Lower leg skin (tissue), 3 donors: ENCODE results near the gene TAF12.

ENCODE experiments used
- POLR2A ChIP-seq, 2 donors: fragments of 450-650 bp; IDR thresholded peaks; one replicate each; pipeline ENCODE4 v1.6.1; 2016 to 2017; ENCODE audit warnings: antibody characterized with exemption in 2 of 2, mild to moderate bottlenecking in 1 of 2, moderate library complexity in 1 of 2
- TF ChIP-seq, protein P1 (sequence below), 3 donors: fragments of 450-650 bp; IDR thresholded peaks; one replicate each; pipeline ENCODE4 v1.5.1; 2016; ENCODE audit warnings: antibody characterized with exemption in 3 of 3, mild to moderate bottlenecking in 3 of 3, moderate library complexity in 2 of 3

DNA sequence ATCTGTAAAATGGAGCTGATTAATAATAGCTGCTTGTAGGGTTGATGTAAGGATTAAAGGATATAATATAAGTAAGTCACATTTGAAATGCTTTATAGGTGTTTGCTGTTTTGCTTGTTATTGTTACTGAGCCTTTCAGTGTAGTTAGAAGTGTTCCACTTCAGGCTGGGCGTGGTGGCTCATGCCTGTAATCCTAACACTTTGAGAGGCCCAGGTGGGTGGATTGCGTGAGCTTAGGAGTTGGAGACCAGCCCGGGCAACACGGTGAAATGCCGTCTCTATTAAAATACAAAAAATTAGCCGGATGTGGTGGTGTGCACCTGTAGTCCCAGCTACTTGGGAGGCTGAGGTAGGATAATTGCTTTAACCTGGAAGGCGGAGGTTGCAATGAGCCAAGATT is 77.8 kb downstream of the TAF12 start:
- TF ChIP-seq, protein P1, sequence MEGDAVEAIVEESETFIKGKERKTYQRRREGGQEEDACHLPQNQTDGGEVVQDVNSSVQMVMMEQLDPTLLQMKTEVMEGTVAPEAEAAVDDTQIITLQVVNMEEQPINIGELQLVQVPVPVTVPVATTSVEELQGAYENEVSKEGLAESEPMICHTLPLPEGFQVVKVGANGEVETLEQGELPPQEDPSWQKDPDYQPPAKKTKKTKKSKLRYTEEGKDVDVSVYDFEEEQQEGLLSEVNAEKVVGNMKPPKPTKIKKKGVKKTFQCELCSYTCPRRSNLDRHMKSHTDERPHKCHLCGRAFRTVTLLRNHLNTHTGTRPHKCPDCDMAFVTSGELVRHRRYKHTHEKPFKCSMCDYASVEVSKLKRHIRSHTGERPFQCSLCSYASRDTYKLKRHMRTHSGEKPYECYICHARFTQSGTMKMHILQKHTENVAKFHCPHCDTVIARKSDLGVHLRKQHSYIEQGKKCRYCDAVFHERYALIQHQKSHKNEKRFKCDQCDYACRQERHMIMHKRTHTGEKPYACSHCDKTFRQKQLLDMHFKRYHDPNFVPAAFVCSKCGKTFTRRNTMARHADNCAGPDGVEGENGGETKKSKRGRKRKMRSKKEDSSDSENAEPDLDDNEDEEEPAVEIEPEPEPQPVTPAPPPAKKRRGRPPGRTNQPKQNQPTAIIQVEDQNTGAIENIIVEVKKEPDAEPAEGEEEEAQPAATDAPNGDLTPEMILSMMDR (IDR thresholded peaks at IDR 0.05) = no peak
- TF ChIP-seq POLR2A (IDR thresholded peaks at IDR 0.05) = no peak
